Neural progenitor cell (in vitro differentiated cells): ENCODE measurements around the gene PLPP2. TPM values are rescaled to one million over a fixed set of nuclear protein-coding genes. Genes with fewer than 3 reads are reported as not detected.

Source experiments
- DNase-seq: peaks from one replicate; pipeline ENCODE4 v3.0.0-alpha.2; 2016; ENCODE audit warnings: low spot score
- H2AFZ ChIP-seq: fragments of 200-600 bp; sonication (generic); replicated peaks from 2 replicates; pipeline ENCODE4 v1.6.1; 2016; ENCODE audit warnings: antibody characterized with exemption
- H3F3A ChIP-seq: fragments of 200-600 bp; sonication (generic); 2 replicates; pipeline ENCODE4 v1.6.1; 2016; ENCODE audit warnings: antibody characterized with exemption, low read depth
- H3K27ac ChIP-seq: fragments of 200-600 bp; sonication (generic); 2 replicates; pipeline ENCODE4 v1.5.1; 2016; ENCODE audit warnings: mild to moderate bottlenecking
- H3K27me3 ChIP-seq: fragments of 200-600 bp; sonication (generic); 2 replicates; pipeline ENCODE4 v1.6.1; 2016; ENCODE audit warnings: mild to moderate bottlenecking, moderate library complexity
- H3K36me3 ChIP-seq: fragments of 200-600 bp; sonication (generic); 2 replicates; pipeline ENCODE4 v1.5.1; 2016
- H3K4me1 ChIP-seq: fragments of 200-600 bp; sonication (generic); 2 replicates; pipeline ENCODE4 v1.6.1; 2016; ENCODE audit warnings: mixed run types
- H3K4me2 ChIP-seq: fragments of 200-600 bp; sonication (generic); 2 replicates; pipeline ENCODE4 v1.6.1; 2016
- H3K4me3 ChIP-seq: fragments of 200-600 bp; sonication (generic); 2 replicates; pipeline ENCODE4 v1.5.1; 2016
- H3K79me2 ChIP-seq: fragments of 200-600 bp; sonication (generic); 2 replicates; pipeline ENCODE4 v1.6.1; 2016; ENCODE audit warnings: low read depth
- H3K9ac ChIP-seq: fragments of 200-600 bp; sonication (generic); 2 replicates; pipeline ENCODE4 v1.6.1; 2016
- H3K9me3 ChIP-seq: fragments of 200-600 bp; sonication (generic); 2 replicates; pipeline ENCODE4 v1.5.1; 2016; ENCODE audit warnings: low read depth
- H4K20me1 ChIP-seq: fragments of 200-600 bp; sonication (generic); 2 replicates; pipeline ENCODE4 v1.6.1; 2016; ENCODE audit warnings: low read depth
- H3K27ac Mint-ChIP-seq: 3 replicates; pipeline ENCODE4 v1.8.0; 2021; ENCODE audit warnings: mixed read lengths
- H3K27me3 Mint-ChIP-seq: 2 replicates; pipeline ENCODE4 v1.8.0; 2022; ENCODE audit warnings: low read depth, mild to moderate bottlenecking, inconsistent platforms, moderate library complexity, mixed read lengths; ENCODE audit not compliant: insufficient read depth
- H3K36me3 Mint-ChIP-seq: 3 replicates; pipeline ENCODE4 v1.8.0; 2021; ENCODE audit warnings: mixed read lengths
- H3K4me1 Mint-ChIP-seq: 3 replicates; pipeline ENCODE4 v1.8.0; 2021; ENCODE audit warnings: mixed read lengths
- H3K4me3 Mint-ChIP-seq: 3 replicates; pipeline ENCODE4 v1.8.0; 2021; ENCODE audit warnings: mild to moderate bottlenecking, moderate library complexity, mixed read lengths
- H3K9me3 Mint-ChIP-seq: 3 replicates; pipeline ENCODE4 v1.8.0; 2020; ENCODE audit warnings: mixed read lengths
- EZH2 ChIP-seq: fragments of 200-600 bp; sonication (generic); IDR thresholded peaks from 2 replicates; pipeline ENCODE4 v1.6.1; 2017; ENCODE audit warnings: antibody characterized with exemption, mild to moderate bottlenecking, moderate library complexity
- EZH2phosphoT487 ChIP-seq: fragments of 200-600 bp; sonication (generic); IDR thresholded peaks from 2 replicates; pipeline ENCODE4 v1.6.1; 2017; ENCODE audit warnings: antibody characterized with exemption
- total RNA-seq: library from RNA; depleted of rRNA; stranded (reverse); fragments of >200 nt; gene quantifications from 2 replicates; pipeline ENCODE4 v1.2.3, GENCODE V29; 2015; ENCODE audit warnings: low replicate concordance
- TF ChIP-seq, protein P1 (sequence below): fragments of 200-600 bp; sonication (generic); IDR thresholded peaks from 2 replicates; pipeline ENCODE4 v1.5.1; 2017; ENCODE audit warnings: antibody characterized with exemption, mild to moderate bottlenecking

Gene PLPP2
- total RNA-seq, 1 donor from 2014 or later: not detected

DNA sequence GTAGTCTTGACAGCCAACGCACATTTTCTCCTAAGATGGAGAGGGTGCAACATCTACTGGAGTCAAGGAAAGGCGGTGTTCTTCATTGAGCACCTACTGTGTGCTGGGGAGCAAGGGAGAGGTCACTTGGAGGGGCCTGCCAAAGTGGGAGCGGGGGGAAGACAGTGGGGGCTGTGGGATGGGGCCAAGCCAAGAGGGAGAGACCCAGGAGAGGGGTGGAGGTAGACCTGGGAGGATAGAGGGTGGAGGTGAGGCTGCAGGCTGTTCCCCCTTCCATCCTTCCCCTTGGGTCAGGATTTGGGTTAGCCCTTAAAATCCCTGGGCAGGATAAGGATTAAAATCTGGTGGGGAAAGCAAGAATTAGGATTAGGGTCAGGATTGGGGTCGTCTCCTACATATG, 1.7 kb upstream of the PLPP2 start:
- Mint-ChIP-seq H3K27me3 (peaks cover 31% of the 10 kb centered on the region), H3K4me3 (peak overlapping the region; percentile 39), H3K9me3 (no peaks in the 10 kb centered on the region), H3K36me3 (no peaks in the 10 kb centered on the region), H3K4me1 (peaks cover 26% of the 10 kb centered on the region), H3K27ac (no peak overlapping the region)
- Histone ChIP-seq H3K27me3 (peaks cover 70% of the 10 kb centered on the region), H3K4me3 (no peak overlapping the region), H3K36me3 (no peaks in the 10 kb centered on the region), H4K20me1 (peaks cover 24% of the 10 kb centered on the region), H3K4me1 (peaks cover 18% of the 10 kb centered on the region), H3F3A (peaks cover 6% of the 10 kb centered on the region), H3K79me2 (no peaks in the 10 kb centered on the region), H3K9me3 (no peaks in the 10 kb centered on the region), H3K9ac (no peak overlapping the region), H3K27ac (no peak overlapping the region), H3K4me2 (no peak overlapping the region), H2AFZ (no peak overlapping the region)
- TF ChIP-seq EZH2: no peak
- TF ChIP-seq EZH2phosphoT487: no peak
- TF ChIP-seq, protein P1, sequence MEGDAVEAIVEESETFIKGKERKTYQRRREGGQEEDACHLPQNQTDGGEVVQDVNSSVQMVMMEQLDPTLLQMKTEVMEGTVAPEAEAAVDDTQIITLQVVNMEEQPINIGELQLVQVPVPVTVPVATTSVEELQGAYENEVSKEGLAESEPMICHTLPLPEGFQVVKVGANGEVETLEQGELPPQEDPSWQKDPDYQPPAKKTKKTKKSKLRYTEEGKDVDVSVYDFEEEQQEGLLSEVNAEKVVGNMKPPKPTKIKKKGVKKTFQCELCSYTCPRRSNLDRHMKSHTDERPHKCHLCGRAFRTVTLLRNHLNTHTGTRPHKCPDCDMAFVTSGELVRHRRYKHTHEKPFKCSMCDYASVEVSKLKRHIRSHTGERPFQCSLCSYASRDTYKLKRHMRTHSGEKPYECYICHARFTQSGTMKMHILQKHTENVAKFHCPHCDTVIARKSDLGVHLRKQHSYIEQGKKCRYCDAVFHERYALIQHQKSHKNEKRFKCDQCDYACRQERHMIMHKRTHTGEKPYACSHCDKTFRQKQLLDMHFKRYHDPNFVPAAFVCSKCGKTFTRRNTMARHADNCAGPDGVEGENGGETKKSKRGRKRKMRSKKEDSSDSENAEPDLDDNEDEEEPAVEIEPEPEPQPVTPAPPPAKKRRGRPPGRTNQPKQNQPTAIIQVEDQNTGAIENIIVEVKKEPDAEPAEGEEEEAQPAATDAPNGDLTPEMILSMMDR: no peak
- DNase-seq: no peak

DNA sequence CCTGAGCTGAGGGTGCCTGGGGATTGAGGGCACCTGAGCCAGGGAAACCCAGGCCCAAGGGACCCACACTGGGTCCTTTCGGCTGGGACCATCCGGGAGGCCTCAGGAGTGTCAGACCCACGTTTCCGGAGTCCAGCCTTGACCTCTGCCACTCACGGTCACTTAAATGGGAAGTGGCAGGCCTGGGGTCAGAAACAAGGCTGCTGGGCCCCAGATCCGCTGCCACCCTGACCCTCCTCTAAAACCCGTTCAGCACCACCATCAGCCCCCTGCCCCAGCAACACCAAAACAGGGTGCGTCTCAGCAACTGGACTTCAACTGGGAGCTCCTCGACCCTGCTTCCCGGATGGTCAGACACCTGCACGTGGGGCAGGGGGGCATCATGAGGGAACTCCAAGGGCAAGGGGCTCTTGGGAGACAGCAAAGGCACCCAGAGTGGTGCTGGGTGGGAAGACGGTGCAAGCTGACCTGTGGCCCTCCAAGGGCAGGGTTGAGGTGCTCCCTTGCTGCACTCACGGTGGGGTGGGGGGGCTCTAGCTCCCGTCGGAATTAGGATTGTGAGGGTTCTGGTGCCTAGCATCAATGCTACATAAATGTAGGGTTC, 1.2 kb upstream of the PLPP2 start:
- TF ChIP-seq EZH2phosphoT487: no peak
- TF ChIP-seq EZH2: no peak
- TF ChIP-seq, protein P1: no peak
- Mint-ChIP-seq H3K27me3 (peaks cover 31% of the 10 kb centered on the region), H3K36me3 (no peaks in the 10 kb centered on the region), H3K4me1 (peaks cover 26% of the 10 kb centered on the region), H3K4me3 (peak overlapping the region; percentile 39), H3K27ac (no peak overlapping the region), H3K9me3 (no peaks in the 10 kb centered on the region)
- H3K4me3 ChIP-seq: no peak overlapping the region
- no peaks in the 10 kb centered on the region for H3K9me3 ChIP-seq
- peaks cover 18% of the 10 kb centered on the region for H3K4me1 ChIP-seq
- H3F3A ChIP-seq: peaks cover 6% of the 10 kb centered on the region
- H3K79me2 ChIP-seq: no peaks in the 10 kb centered on the region
- no peak for DNase-seq
- no peak overlapping the region for H3K27ac ChIP-seq
- peaks cover 24% of the 10 kb centered on the region for H4K20me1 ChIP-seq
- no peak overlapping the region for H3K4me2 ChIP-seq
- no peak overlapping the region for H3K9ac ChIP-seq
- no peaks in the 10 kb centered on the region for H3K36me3 ChIP-seq
- peaks cover 70% of the 10 kb centered on the region for H3K27me3 ChIP-seq
- H2AFZ ChIP-seq: no peak overlapping the region

DNA sequence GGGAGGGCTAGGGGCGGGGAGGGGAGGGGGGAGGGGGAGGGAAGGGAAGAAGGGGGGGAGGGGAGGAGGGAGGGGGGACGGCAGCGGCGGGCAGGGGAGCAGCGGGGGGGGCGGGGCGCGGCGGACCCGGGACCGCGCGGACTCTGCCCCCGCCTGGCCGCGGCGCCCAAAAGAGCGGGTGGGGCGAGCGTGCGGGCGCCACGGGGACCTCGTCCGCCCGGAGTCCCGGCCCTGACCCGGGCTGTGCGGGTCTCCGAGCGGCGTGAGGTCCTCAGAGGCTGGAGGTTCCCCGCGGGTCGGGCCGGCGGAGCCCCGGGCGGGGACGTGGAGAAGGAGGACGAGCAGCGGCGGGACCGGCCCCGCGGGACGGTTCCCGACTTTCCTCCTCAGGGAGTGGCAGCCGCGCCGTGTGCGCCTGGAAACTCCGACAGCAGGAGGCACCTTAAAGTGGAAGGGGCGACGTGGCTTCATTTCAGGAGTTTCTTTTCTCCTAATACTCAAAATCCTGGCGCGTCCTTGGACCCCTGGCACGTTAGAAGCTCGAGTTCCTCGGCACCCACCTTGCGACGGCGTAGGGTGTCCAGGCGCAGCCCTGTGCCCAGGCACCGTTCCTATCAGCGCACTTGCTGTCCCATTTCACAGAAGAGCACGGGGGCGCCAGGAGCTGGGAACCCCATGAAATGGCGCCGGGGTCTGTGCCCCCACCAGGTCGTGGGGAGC, 518 bp upstream of the PLPP2 start:
- peaks cover 70% of the 10 kb centered on the region for H3K27me3 ChIP-seq
- H2AFZ ChIP-seq: no peak overlapping the region
- H3K36me3 ChIP-seq: no peaks in the 10 kb centered on the region
- no peak overlapping the region for H3K4me2 ChIP-seq
- H4K20me1 ChIP-seq: peaks cover 22% of the 10 kb centered on the region
- no peak overlapping the region for H3K9ac ChIP-seq
- TF ChIP-seq EZH2 (no peak), EZH2phosphoT487 (no peak)
- TF ChIP-seq, protein P1: no peak
- Mint-ChIP-seq H3K4me3 (no peak overlapping the region), H3K27me3 (peaks cover 31% of the 10 kb centered on the region), H3K4me1 (peaks cover 26% of the 10 kb centered on the region), H3K36me3 (no peaks in the 10 kb centered on the region), H3K27ac (no peak overlapping the region), H3K9me3 (no peaks in the 10 kb centered on the region)
- no peaks in the 10 kb centered on the region for H3K9me3 ChIP-seq
- no peaks in the 10 kb centered on the region for H3K79me2 ChIP-seq
- no peak for DNase-seq
- H3K4me1 ChIP-seq: peaks cover 18% of the 10 kb centered on the region
- peaks cover 6% of the 10 kb centered on the region for H3F3A ChIP-seq
- H3K27ac ChIP-seq: no peak overlapping the region
- H3K4me3 ChIP-seq: no peak overlapping the region
